Chondrocyte (in vitro differentiated cells): ENCODE results near the gene CTNNB1. TPM values are rescaled to one million over a fixed set of nuclear protein-coding genes. Genes with fewer than 3 reads are reported as not detected.
A peak's percentile ranks its signal among the peaks of the same experiment; 100 is the strongest.

Experiments used
- DNase-seq: peaks from one replicate; pipeline ENCODE4 v3.0.0; 2021; ENCODE audit warnings: mixed read lengths, low spot score
- H3K27ac Mint-ChIP-seq: one replicate; pipeline ENCODE4 v1.8.0; 2021; ENCODE audit warnings: mild to moderate bottlenecking, moderate library complexity, mixed read lengths; ENCODE audit not compliant: unreplicated experiment
- H3K27me3 Mint-ChIP-seq: 2 replicates; pipeline ENCODE4 v1.8.0; 2021; ENCODE audit warnings: low read depth, mixed read lengths
- H3K36me3 Mint-ChIP-seq: 2 replicates; pipeline ENCODE4 v1.8.0; 2021; ENCODE audit warnings: low read depth, mixed read lengths
- H3K4me1 Mint-ChIP-seq: 2 replicates; pipeline ENCODE4 v1.8.0; 2021; ENCODE audit warnings: low read depth, mild to moderate bottlenecking, mixed read lengths
- H3K4me3 Mint-ChIP-seq: one replicate; pipeline ENCODE4 v1.8.0; 2021; ENCODE audit warnings: mild to moderate bottlenecking, moderate library complexity, mixed read lengths; ENCODE audit not compliant: unreplicated experiment
- H3K9me3 Mint-ChIP-seq: 2 replicates; pipeline ENCODE4 v1.8.0; 2021; ENCODE audit warnings: low read depth, mixed read lengths
- CTCF ChIP-seq: fragments of 200-600 bp; sonication (generic); IDR thresholded peaks from 2 replicates; pipeline ENCODE4 v1.5.0; 2021; ENCODE audit warnings: antibody characterized with exemption, mild to moderate bottlenecking, moderate library complexity
- total RNA-seq: library from RNA; stranded (reverse); gene quantifications from 3 replicates; pipeline ENCODE4 v1.2.1, GENCODE V29; 2021

Gene CTNNB1
- total RNA-seq, 1 donor from 2014 or later = 487 TPM

- Mint-ChIP-seq H3K27ac (no peak overlapping the region), H3K36me3 (no peaks in the 10 kb centered on the region), H3K27me3 (no peaks in the 10 kb centered on the region), H3K4me1 (peaks cover 22% of the 10 kb centered on the region), H3K4me3 (no peak overlapping the region), H3K9me3 (no peaks in the 10 kb centered on the region)
- DNase-seq = no peak
- no peak for TF ChIP-seq CTCF
These were observed 66.5 kb downstream of the CTNNB1 start for GRCh38 chr3:41265823-41266273.

GRCh38 chr3:41267975-41268640, 68.8 kb downstream of the CTNNB1 start:
- Mint-ChIP-seq H3K36me3 (peaks cover 3% of the 10 kb centered on the region), H3K4me3 (no peak overlapping the region)
- no peak for DNase-seq

GRCh38 chr3:41272667-41273066, 73.4 kb downstream of the CTNNB1 start:
- Mint-ChIP-seq H3K27me3 (no peaks in the 10 kb centered on the region), H3K36me3 (peaks cover 3% of the 10 kb centered on the region), H3K4me3 (no peak overlapping the region), H3K9me3 (peaks cover 5% of the 10 kb centered on the region), H3K27ac (no peak overlapping the region), H3K4me1 (peaks cover 23% of the 10 kb centered on the region)
- DNase-seq = no peak
- no peak for TF ChIP-seq CTCF

More at GRCh38 chr3:41267975-41268640, 68.8 kb downstream of the CTNNB1 start:
- H3K27me3 Mint-ChIP-seq = no peaks in the 10 kb centered on the region
- H3K27ac Mint-ChIP-seq = peak overlapping the region; percentile 63
- peaks cover 5% of the 10 kb centered on the region for H3K9me3 Mint-ChIP-seq
- peaks cover 22% of the 10 kb centered on the region for H3K4me1 Mint-ChIP-seq
- TF ChIP-seq CTCF = no peak

GRCh38 chr3:41274944-41275668, 75.8 kb downstream of the CTNNB1 start:
- H3K9me3 Mint-ChIP-seq = peaks cover 5% of the 10 kb centered on the region
- no peak for TF ChIP-seq CTCF
- H3K4me1 Mint-ChIP-seq = peaks cover 13% of the 10 kb centered on the region
- peaks cover 3% of the 10 kb centered on the region for H3K36me3 Mint-ChIP-seq
- DNase-seq = no peak
- no peak overlapping the region for H3K4me3 Mint-ChIP-seq
- no peaks in the 10 kb centered on the region for H3K27me3 Mint-ChIP-seq
- peak overlapping the region; percentile 17 for H3K27ac Mint-ChIP-seq

GRCh38 chr3:41276191-41276590, 76.9 kb downstream of the CTNNB1 start:
- Mint-ChIP-seq H3K36me3 (peaks cover 3% of the 10 kb centered on the region), H3K4me1 (peaks cover 13% of the 10 kb centered on the region), H3K9me3 (peaks cover 5% of the 10 kb centered on the region), H3K27me3 (no peaks in the 10 kb centered on the region), H3K27ac (no peak overlapping the region), H3K4me3 (no peak overlapping the region)
- no peak for TF ChIP-seq CTCF
- no peak for DNase-seq
